T-cell (primary cell): Measurements from ENCODE around the gene STARD13. TPM values are rescaled to one million over a fixed set of nuclear protein-coding genes. Genes with fewer than 3 reads are reported as not detected.

ENCODE experiments used
- ATAC-seq, 4 experiments: fragments of 200-7000 bp in 3 of 4; fragments of 150-1000 bp in 1 of 4; cut with Tn5 transposase; replicated peaks in 1 of 4; 1 replicate in 3 of 4; 2 replicates in 1 of 4; pipeline ENCODE4 v1.10.0; 2021; ENCODE audit warnings: moderate library complexity in 3 of 4, mild to moderate bottlenecking in 2 of 4, moderate number of reproducible peaks in 1 of 4
- CTCF ChIA-PET, 2 donors: fragments of 300-600 bp; sonication (Branson Sonifier 250); formaldehyde crosslinking; loops; one replicate each; lab custom pipeline; 2022; ENCODE audit warnings: antibody characterized with exemption in 2 of 2; lab: Charles Lee
- POLR2A ChIA-PET, 2 donors: fragments of 300-600 bp; sonication (Branson Sonifier 250); formaldehyde crosslinking; loops; one replicate each; lab custom pipeline; 2022; ENCODE audit warnings: antibody characterized with exemption in 2 of 2; lab: Charles Lee
- DNase-seq, 35 experiments: peaks; one replicate each; pipeline versions ENCODE4 v3.0.0 to v3.0.0-alpha.2; 2013 to 2023
- H3K27ac ChIP-seq: one replicate; pipeline ENCODE4 v1.5.1; 2013; ENCODE audit warnings: low read length
- H3K27me3 ChIP-seq, 2 experiments: replicated peaks in 1 of 2; 1 replicate in 1 of 2; 2 replicates in 1 of 2; pipeline versions ENCODE4 v1.6.1 to v1.7.0; 2013; ENCODE audit warnings: low read length in 1 of 2, mixed read lengths in 1 of 2; ENCODE audit not compliant: control insufficient read depth in 2 of 2, insufficient read depth in 2 of 2; ENCODE audit errors: extremely low read depth in 1 of 2
- H3K36me3 ChIP-seq, 2 donors: 1 replicate in 1 of 2; 2 replicates in 1 of 2; pipeline versions ENCODE4 v1.6.1 to v1.7.0; 2013; ENCODE audit warnings: low read length in 1 of 2; ENCODE audit not compliant: control insufficient read depth in 2 of 2, insufficient read depth in 1 of 2; ENCODE audit errors: extremely low read depth in 1 of 2
- H3K4me1 ChIP-seq, 2 experiments: 1 replicate in 1 of 2; 2 replicates in 1 of 2; pipeline versions ENCODE4 v1.6.1 to v1.7.0; 2013; ENCODE audit warnings: low read length in 2 of 2, mixed read lengths in 1 of 2; ENCODE audit not compliant: insufficient read depth in 2 of 2, control insufficient read depth in 1 of 2; ENCODE audit errors: extremely low read depth in 1 of 2
- H3K4me3 ChIP-seq, 2 donors: 1 replicate in 1 of 2; 2 replicates in 1 of 2; pipeline versions ENCODE4 v1.5.1 to v1.7.0; 2013; ENCODE audit warnings: mild to moderate bottlenecking in 2 of 2, low read length in 1 of 2, moderate library complexity in 1 of 2; ENCODE audit not compliant: control insufficient read depth in 1 of 2; ENCODE audit errors: extremely low read depth in 1 of 2
- H3K9me3 ChIP-seq: 2 replicates; pipeline ENCODE4 v1.7.0; 2013
- H3K27ac Mint-ChIP-seq, 2 donors: one replicate each; pipeline ENCODE4 v1.8.0; 2020 to 2021; ENCODE audit warnings: mild to moderate bottlenecking in 2 of 2, mixed read lengths in 2 of 2
- H3K27me3 Mint-ChIP-seq, 2 donors: one replicate each; pipeline ENCODE4 v1.8.0; 2021 to 2022; ENCODE audit warnings: mixed read lengths in 2 of 2
- H3K36me3 Mint-ChIP-seq: one replicate; pipeline ENCODE4 v1.8.0; 2021; ENCODE audit warnings: mixed read lengths
- H3K4me1 Mint-ChIP-seq, 3 donors: one replicate each; pipeline ENCODE4 v1.8.0; 2020 to 2022; ENCODE audit warnings: mixed read lengths in 3 of 3, mild to moderate bottlenecking in 1 of 3
- H3K4me3 Mint-ChIP-seq, 3 donors: one replicate each; pipeline ENCODE4 v1.8.0; 2020 to 2022; ENCODE audit warnings: mild to moderate bottlenecking in 3 of 3, mixed read lengths in 3 of 3, moderate library complexity in 3 of 3
- H3K9me3 Mint-ChIP-seq, 3 donors: one replicate each; pipeline ENCODE4 v1.8.0; 2020 to 2022; ENCODE audit warnings: mixed read lengths in 3 of 3
- WGBS: methylation state at CpG from one replicate; pipeline ENCODE4 v1.1.5; 2013; ENCODE audit warnings: missing lambda C conversion rate; ENCODE audit not compliant: insufficient coverage; 5-methylcytosine and 5-hydroxymethylcytosine counted together
- total RNA-seq, 35 experiments: library from RNA in 6 of 35; stranded (reverse) in 6 of 35; fragments of 120-200 nt in 1 of 35; gene quantifications; one replicate each; pipeline versions ENCODE4 v1.2.1 to v1.2.4 and lab custom pipeline; 2013 to 2026

The STARD13 gene
- total RNA-seq, 5 donors from 2014 or later (not counting 1 experiment from before 2014, with no cell fraction given), result 0.39 to 0.53 (median 0.44) TPM; not detected in 2

GRCh38 chr13:33115274-33115673 lies 170.3 kb downstream of the STARD13 start:
- Mint-ChIP-seq H3K9me3 (no peaks in the 10 kb centered on the region), H3K27me3 (peaks cover 7 to 12% of the 10 kb centered on the region in 2 donors), H3K36me3 (no peaks in the 10 kb centered on the region), H3K4me1 (no peaks in the 10 kb centered on the region), H3K4me3 (no peak overlapping the region), H3K27ac (no peak overlapping the region)
- no peak overlapping the region for H3K4me3 ChIP-seq
- POLR2A ChIA-PET, result no interaction called here
- no peaks in the 10 kb centered on the region for H3K36me3 ChIP-seq
- H3K27ac ChIP-seq, result no peak overlapping the region
- no peak for DNase-seq
- peaks cover 0 to 5% of the 10 kb centered on the region in 2 experiments for H3K27me3 ChIP-seq
- no peaks in the 10 kb centered on the region for H3K9me3 ChIP-seq
- ATAC-seq, result no peak
- CTCF ChIA-PET, result no interaction called here
- 87% methylated on average over 2 of the region's 2 CpGs for WGBS
- no peaks in the 10 kb centered on the region for H3K4me1 ChIP-seq

DNA sequence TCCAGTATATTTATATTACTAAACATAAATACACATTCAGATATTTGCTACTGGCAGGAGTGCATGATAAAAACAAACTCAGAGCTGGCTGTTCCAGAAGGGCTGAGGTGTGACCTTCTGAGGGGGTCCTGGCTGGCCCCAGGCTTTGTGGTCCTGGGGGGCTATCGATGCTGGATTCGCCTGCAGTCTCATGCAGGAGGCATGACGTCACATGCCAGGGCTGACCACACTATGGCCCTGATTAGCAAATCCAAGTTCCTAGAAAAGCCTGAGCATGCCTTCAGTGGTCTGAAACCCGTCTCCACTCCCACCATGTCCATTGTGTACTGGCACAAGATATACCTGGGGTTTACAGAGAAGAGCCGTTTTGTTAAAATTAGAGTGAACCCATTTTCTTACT lies 171.4 kb downstream of the STARD13 start:
- Histone ChIP-seq H3K27ac (no peak overlapping the region), H3K4me1 (no peaks in the 10 kb centered on the region), H3K9me3 (no peaks in the 10 kb centered on the region), H3K4me3 (no peak overlapping the region), H3K36me3 (no peaks in the 10 kb centered on the region), H3K27me3 (peaks cover 0 to 9% of the 10 kb centered on the region in 2 experiments)
- no peak for ATAC-seq
- Mint-ChIP-seq H3K9me3 (no peaks in the 10 kb centered on the region), H3K27me3 (peaks cover 7 to 12% of the 10 kb centered on the region in 2 donors), H3K36me3 (no peaks in the 10 kb centered on the region), H3K4me1 (no peaks in the 10 kb centered on the region), H3K27ac (no peak overlapping the region), H3K4me3 (no peak overlapping the region)
- no peak for DNase-seq
- CTCF ChIA-PET, result no interaction called here
- POLR2A ChIA-PET, result no interaction called here
- WGBS, result 83% methylated on average over 3 of the region's 5 CpGs

- POLR2A ChIA-PET, result no interaction called here
- no peak overlapping the region for H3K27ac Mint-ChIP-seq
- WGBS, result 95% methylated on average over 8 of the region's 12 CpGs
- ATAC-seq (no peak), DNase-seq (no peak)
- no peak overlapping the region for H3K4me3 Mint-ChIP-seq
- no peaks in the 10 kb centered on the region for H3K4me1 Mint-ChIP-seq
- no peaks in the 10 kb centered on the region for H3K9me3 Mint-ChIP-seq
- H3K36me3 Mint-ChIP-seq, result no peaks in the 10 kb centered on the region
- CTCF ChIA-PET, result no interaction called here
- H3K27ac ChIP-seq, result no peak overlapping the region
- H3K4me3 ChIP-seq, result no peak overlapping the region
- peaks cover 17 to 20% of the 10 kb centered on the region in 2 donors for H3K27me3 Mint-ChIP-seq
- H3K27me3 ChIP-seq, result peaks cover 0 to 12% of the 10 kb centered on the region in 2 experiments
- no peaks in the 10 kb centered on the region for H3K4me1 ChIP-seq
- H3K9me3 ChIP-seq, result no peaks in the 10 kb centered on the region
- no peaks in the 10 kb centered on the region for H3K36me3 ChIP-seq
Observed at GRCh38 chr13:33112766-33113165, 172.8 kb downstream of the STARD13 start.

- H3K4me1 ChIP-seq, result no peaks in the 10 kb centered on the region
- H3K9me3 ChIP-seq, result no peaks in the 10 kb centered on the region
- H3K27ac ChIP-seq, result no peak overlapping the region
- Mint-ChIP-seq H3K4me3 (no peak overlapping the region), H3K27ac (no peak overlapping the region), H3K36me3 (no peaks in the 10 kb centered on the region), H3K27me3 (peaks cover 19 to 28% of the 10 kb centered on the region in 2 donors), H3K4me1 (no peaks in the 10 kb centered on the region), H3K9me3 (no peaks in the 10 kb centered on the region)
- ATAC-seq (no peak), DNase-seq (no peak)
- WGBS, result 89% methylated on average over 8 of the region's 9 CpGs
- peaks cover 0 to 12% of the 10 kb centered on the region in 2 experiments for H3K27me3 ChIP-seq
- no peaks in the 10 kb centered on the region for H3K36me3 ChIP-seq
- ChIA-PET CTCF (no interaction called here), POLR2A (interaction anchor here in 1 of 2 donors (0.6 kb wide), 1 partner anchor 736 kb away, joined by 3 read pairs; no protein-coding TSS in a partner anchor)
- H3K4me3 ChIP-seq, result no peak overlapping the region
Observed at GRCh38 chr13:33111414-33112110, 174.0 kb downstream of the STARD13 start.

DNA sequence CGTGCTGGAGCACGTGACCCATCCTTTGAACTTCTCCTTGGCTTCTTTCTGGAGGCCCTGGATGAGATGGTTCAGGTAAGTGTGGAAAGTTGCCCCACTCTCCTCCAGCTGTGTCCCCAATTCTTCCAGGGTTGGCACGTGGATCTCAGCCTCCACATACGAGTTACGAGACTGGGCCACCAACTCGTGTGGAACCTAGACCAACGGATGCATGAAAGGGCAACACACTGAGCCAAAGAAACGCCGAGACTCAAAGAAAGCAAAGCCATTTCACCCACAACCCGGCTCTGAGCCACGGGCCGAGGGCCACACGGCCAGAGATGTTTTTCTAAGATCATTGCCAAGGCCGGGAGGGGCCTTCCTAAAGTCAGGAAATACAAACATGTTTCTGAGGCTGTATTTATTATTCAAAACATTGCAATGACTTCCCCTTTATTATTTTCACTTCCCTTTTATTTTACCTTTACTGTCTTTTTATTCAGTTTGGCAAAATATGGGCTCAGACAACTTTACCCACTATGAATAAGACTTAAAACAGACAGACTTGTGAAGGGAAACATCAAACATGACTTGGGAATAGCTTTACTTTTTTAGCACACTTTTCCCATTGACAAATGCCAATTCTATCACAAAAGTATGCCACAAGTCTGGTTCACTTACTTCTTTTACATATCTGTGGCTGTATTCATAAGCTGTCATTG lies 174.7 kb downstream of the STARD13 start:
- Mint-ChIP-seq H3K4me1 (no peaks in the 10 kb centered on the region), H3K27me3 (peaks cover 25 to 30% of the 10 kb centered on the region in 2 donors), H3K27ac (no peak overlapping the region), H3K9me3 (no peaks in the 10 kb centered on the region), H3K4me3 (no peak overlapping the region), H3K36me3 (no peaks in the 10 kb centered on the region)
- 72% methylated on average over 9 of the region's 14 CpGs for WGBS
- ChIA-PET CTCF (no interaction called here), POLR2A (no interaction called here)
- H3K27ac ChIP-seq, result no peak overlapping the region
- no peaks in the 10 kb centered on the region for H3K36me3 ChIP-seq
- no peaks in the 10 kb centered on the region for H3K4me1 ChIP-seq
- no peaks in the 10 kb centered on the region for H3K9me3 ChIP-seq
- peaks cover 0 to 14% of the 10 kb centered on the region in 2 experiments for H3K27me3 ChIP-seq
- ATAC-seq, result no peak
- DNase-seq, result no peak
- H3K4me3 ChIP-seq, result no peak overlapping the region

- 95% methylated on average over 5 of the region's 5 CpGs for WGBS
- H3K9me3 Mint-ChIP-seq, result no peaks in the 10 kb centered on the region
Observed at GRCh38 chr13:33110386-33110712, 175.2 kb downstream of the STARD13 start.

More at GRCh38 chr13:33110386-33110712, 175.2 kb downstream of the STARD13 start:
- H3K4me3 ChIP-seq, result no peak overlapping the region
- no peaks in the 10 kb centered on the region for H3K36me3 Mint-ChIP-seq
- CTCF ChIA-PET, result no interaction called here
- peaks cover 27 to 28% of the 10 kb centered on the region in 2 donors for H3K27me3 Mint-ChIP-seq
- H3K4me1 Mint-ChIP-seq, result no peaks in the 10 kb centered on the region
- no peak for ATAC-seq
- no peak overlapping the region for H3K4me3 Mint-ChIP-seq
- no peaks in the 10 kb centered on the region for H3K36me3 ChIP-seq
- peaks cover 0 to 17% of the 10 kb centered on the region in 2 experiments for H3K27me3 ChIP-seq
- no peak overlapping the region for H3K27ac ChIP-seq
- no peak for DNase-seq
- H3K9me3 ChIP-seq, result no peaks in the 10 kb centered on the region
- H3K27ac Mint-ChIP-seq, result no peak overlapping the region
- POLR2A ChIA-PET, result no interaction called here
- H3K4me1 ChIP-seq, result no peaks in the 10 kb centered on the region
